Left colon (tissue), 2 donors: Measurements from ENCODE around the gene CFAP299. TPM values are rescaled to one million over a fixed set of nuclear protein-coding genes. Genes with fewer than 3 reads are reported as not detected.
"Not testable (repeated sequence)": the region's sequence is repeated elsewhere in the genome, so short reads cannot be mapped to it uniquely, and the experiment has no call there.

ENCODE experiments used
- ATAC-seq: fragments of 200-7000 bp; cut with Tn5 transposase; one replicate; pipeline ENCODE4 v1.9.1; 2020; ENCODE audit warnings: mild to moderate bottlenecking, moderate library complexity
- DNase-seq, 2 donors: peaks; one replicate each; pipeline ENCODE4 v3.0.0-alpha.2; 2020
- intact Hi-C, 2 donors: fragments of 100-400 bp; cut with DNase I in 1 of 2; cut with micrococcal nuclease in 1 of 2; formaldehyde crosslinking; loops; one replicate each; pipeline versions ENCODE4 v1.11.2 to v1.14.0; 2022; cut with DNase I, micrococcal nuclease
- total RNA-seq, 2 donors: library from RNA; stranded (reverse); fragmentation: NEBNext Ultra II Directional; extraction: Animal tissue kit (Norgen Biotek cat#: 25700); gene quantifications; one replicate each; pipeline ENCODE4 v1.2.1, GENCODE V29; 2021
- donor health status: DM: no; HTN: no; CAD: no.
- donor health status: DM: yes; HTN: yes; CAD: no.

Gene CFAP299
- total RNA-seq, 2 donors from 2014 or later: not detected

- intact Hi-C loops: no loop called here
- no peak for ATAC-seq
- DNase-seq: no peak
These were observed 395.9 kb downstream of the CFAP299 start for GRCh38 chr4:80731436-80731835.

- no peak for DNase-seq
- ATAC-seq: no peak
- intact Hi-C loops: no loop called here
These were observed 396.5 kb downstream of the CFAP299 start for GRCh38 chr4:80732010-80732409.

- intact Hi-C loops: no loop called here
- no peak for ATAC-seq
These were observed 404.8 kb downstream of the CFAP299 start for GRCh38 chr4:80740375-80740774.

GRCh38 chr4:80749558-80749957, 414.0 kb downstream of the CFAP299 start:
- intact Hi-C loops, ATAC-seq, DNase-seq: not testable (repeated sequence)

More at GRCh38 chr4:80740375-80740774, 404.8 kb downstream of the CFAP299 start:
- no peak for DNase-seq

- intact Hi-C loops: no loop called here
- ATAC-seq: no peak
- no peak for DNase-seq
These were observed 415.7 kb downstream of the CFAP299 start for GRCh38 chr4:80751200-80751599.

GRCh38 chr4:80767944-80768343, 432.4 kb downstream of the CFAP299 start:
- no peak for ATAC-seq
- no peak for DNase-seq
- intact Hi-C loops: no loop called here

GRCh38 chr4:80776168-80776567, 440.6 kb downstream of the CFAP299 start:
- ATAC-seq: no peak
- DNase-seq: no peak
- intact Hi-C loops: no loop called here

GRCh38 chr4:80781431-80781830, 445.9 kb downstream of the CFAP299 start:
- intact Hi-C loops: no loop called here

GRCh38 chr4:80787306-80787705, 451.8 kb downstream of the CFAP299 start:
- ATAC-seq (no peak), DNase-seq (no peak)
- intact Hi-C loops: no loop called here

More at GRCh38 chr4:80781431-80781830, 445.9 kb downstream of the CFAP299 start:
- ATAC-seq (no peak), DNase-seq (no peak)

GRCh38 chr4:80788798-80789197, 453.3 kb downstream of the CFAP299 start:
- ATAC-seq: no peak
- intact Hi-C loops: no loop called here

GRCh38 chr4:80790152-80790551, 454.6 kb downstream of the CFAP299 start:
- ATAC-seq (no peak), DNase-seq (no peak)
- intact Hi-C loops: no loop called here

More at GRCh38 chr4:80788798-80789197, 453.3 kb downstream of the CFAP299 start:
- no peak for DNase-seq

- DNase-seq, ATAC-seq, intact Hi-C loops: not testable (repeated sequence)
These were observed 458.1 kb downstream of the CFAP299 start for GRCh38 chr4:80793660-80794059.

- no peak for ATAC-seq
- intact Hi-C loops: no loop called here
These were observed 462.6 kb downstream of the CFAP299 start for GRCh38 chr4:80798082-80798481.

GRCh38 chr4:80800719-80801118, 465.2 kb downstream of the CFAP299 start:
- intact Hi-C loops, DNase-seq, ATAC-seq: not testable (repeated sequence)

More at GRCh38 chr4:80798082-80798481, 462.6 kb downstream of the CFAP299 start:
- DNase-seq: no peak

- ATAC-seq: no peak
- intact Hi-C loops: no loop called here
- DNase-seq: no peak
These were observed 467.8 kb downstream of the CFAP299 start for GRCh38 chr4:80803337-80803736.

- intact Hi-C loops: no loop called here
- no peak for ATAC-seq
- DNase-seq: no peak
These were observed 470.9 kb downstream of the CFAP299 start for GRCh38 chr4:80806472-80806871.

GRCh38 chr4:80809039-80809729, 473.7 kb downstream of the CFAP299 start:
- intact Hi-C loops: no loop called here
- no peak for DNase-seq
- no peak for ATAC-seq

- no peak for ATAC-seq
- no peak for DNase-seq
- intact Hi-C loops: no loop called here
These were observed 475.9 kb downstream of the CFAP299 start for GRCh38 chr4:80811406-80811805.

GRCh38 chr4:80812145-80812544, 476.6 kb downstream of the CFAP299 start:
- DNase-seq (no peak), ATAC-seq (no peak)
- intact Hi-C loops: no loop called here

- no peak for ATAC-seq
- DNase-seq: no peak
- intact Hi-C loops: no loop called here
These were observed 478.7 kb downstream of the CFAP299 start for GRCh38 chr4:80814266-80814665.
